IPS DF 4.7 (cell line): ENCODE measurements around the gene ALK.

Source experiments
- DNase-seq: peaks from one replicate; pipeline ENCODE4 v3.0.0-alpha.2; 2013; ENCODE audit warnings: low spot score; ENCODE audit errors: extremely low read depth

The ALK gene

GRCh38 chr2:29165362-29166241 is 755.8 kb downstream of the ALK start:
- no peak for DNase-seq

GRCh38 chr2:29164091-29164846 is 757.1 kb downstream of the ALK start:
- DNase-seq, result no peak

GRCh38 chr2:29162204-29162928 is 759.0 kb downstream of the ALK start:
- DNase-seq, result no peak

GRCh38 chr2:29160184-29160583 is 761.2 kb downstream of the ALK start:
- no peak for DNase-seq

- DNase-seq, result no peak
These were observed 762.3 kb downstream of the ALK start for GRCh38 chr2:29159125-29159524.

- DNase-seq, result no peak
These were observed 764.3 kb downstream of the ALK start for GRCh38 chr2:29157131-29157530.

- DNase-seq, result no peak
These were observed 765.8 kb downstream of the ALK start for GRCh38 chr2:29155578-29155977.

GRCh38 chr2:29154610-29155009 is 766.8 kb downstream of the ALK start:
- no peak for DNase-seq

- no peak for DNase-seq
These were observed 773.4 kb downstream of the ALK start for GRCh38 chr2:29147963-29148362.

- DNase-seq, result no peak
These were observed 775.2 kb downstream of the ALK start for GRCh38 chr2:29146197-29146596.

- DNase-seq, result no peak
These were observed 777.7 kb downstream of the ALK start for GRCh38 chr2:29143657-29144056.
